Caco-2 (cell line): Measurements from ENCODE around the gene ITGA11. TPM values are rescaled to one million over a fixed set of nuclear protein-coding genes. Genes with fewer than 3 reads are reported as not detected.

Source experiments
- BruUV-seq: library from RNA; stranded (reverse); fragments of 400-500 nt; replicated peaks from 2 replicates; lab custom pipeline; 2021; lab: Mats Ljungman, UMichigan
- CTCF ChIA-PET: fragments of 300-600 bp; sonication (Branson Sonifier 250); formaldehyde crosslinking; loops from one replicate; lab custom pipeline; 2022; ENCODE audit warnings: antibody characterized with exemption; lab: Charles Lee
- POLR2A ChIA-PET: fragments of 300-600 bp; sonication (Branson Sonifier 250); formaldehyde crosslinking; loops from one replicate; lab custom pipeline; 2022; ENCODE audit warnings: antibody characterized with exemption; lab: Charles Lee
- DNase-seq, 2 experiments: peaks; one replicate each; pipeline versions ENCODE4 v3.0.0 to v3.0.0-alpha.2; 2020 to 2022
- H3K27me3 ChIP-seq: replicated peaks from 2 replicates; pipeline ENCODE4 v1.6.0; 2011; ENCODE audit warnings: low read length; ENCODE audit not compliant: control insufficient read depth, insufficient read depth
- H3K36me3 ChIP-seq: 2 replicates; pipeline ENCODE4 v1.5.1; 2011; ENCODE audit warnings: low read length; ENCODE audit not compliant: control insufficient read depth, insufficient read depth
- H3K4me1 ChIP-seq: fragments of 250-450 bp; sonication (Bioruptor Pico); 2 replicates; pipeline ENCODE4 v1.5.1; 2020; ENCODE audit warnings: mild to moderate bottlenecking
- H3K4me3 ChIP-seq: 2 replicates; pipeline ENCODE4 v1.5.1; 2011; ENCODE audit warnings: low read depth, mild to moderate bottlenecking, control low read depth, low read length
- H3K9me3 ChIP-seq: fragments of 250-450 bp; sonication (Bioruptor Pico); 2 replicates; pipeline ENCODE4 v1.5.1; 2020; ENCODE audit warnings: mild to moderate bottlenecking, moderate library complexity
- H3K27ac Mint-ChIP-seq: one replicate; pipeline ENCODE4 v1.8.0; 2022; ENCODE audit warnings: mixed read lengths; ENCODE audit not compliant: unreplicated experiment
- H3K27me3 Mint-ChIP-seq: one replicate; pipeline ENCODE4 v1.8.0; 2022; ENCODE audit warnings: mixed read lengths; ENCODE audit not compliant: insufficient read depth, unreplicated experiment
- H3K36me3 Mint-ChIP-seq: one replicate; pipeline ENCODE4 v1.8.0; 2022; ENCODE audit warnings: mild to moderate bottlenecking, mixed read lengths; ENCODE audit not compliant: insufficient read depth, unreplicated experiment
- H3K4me1 Mint-ChIP-seq: one replicate; pipeline ENCODE4 v1.8.0; 2022; ENCODE audit warnings: low read depth, mixed read lengths; ENCODE audit not compliant: unreplicated experiment
- H3K4me3 Mint-ChIP-seq: one replicate; pipeline ENCODE4 v1.8.0; 2022; ENCODE audit warnings: mild to moderate bottlenecking, moderate library complexity, mixed read lengths; ENCODE audit not compliant: unreplicated experiment
- H3K9me3 Mint-ChIP-seq: one replicate; pipeline ENCODE4 v1.8.0; 2022; ENCODE audit warnings: mixed read lengths; ENCODE audit not compliant: unreplicated experiment
- intact Hi-C: fragments of 100-400 bp; cut with micrococcal nuclease; formaldehyde crosslinking; loops from one replicate; pipeline ENCODE4 v1.10.0; 2022; ENCODE audit not compliant: unreplicated experiment
- total RNA-seq: library from RNA; stranded (reverse); gene quantifications from 2 replicates; pipeline ENCODE4 v1.2.3, GENCODE V29; 2022
- TF ChIP-seq, protein P1 (sequence below), 2 experiments: fragments of 200-600 bp in 1 of 2; IDR thresholded peaks; 1 replicate in 1 of 2; 2 replicates in 1 of 2; pipeline versions ENCODE4 v1.5.1 to v1.8.0; 2011 to 2022; ENCODE audit warnings: antibody characterized with exemption in 1 of 2, control low read depth in 1 of 2, inconsistent platforms in 1 of 2, low read depth in 1 of 2, low read length in 1 of 2, mild to moderate bottlenecking in 1 of 2, moderate library complexity in 1 of 2; ENCODE audit not compliant: insufficient read depth in 1 of 2, severe bottlenecking in 1 of 2, unreplicated experiment in 1 of 2

The ITGA11 gene
- total RNA-seq, 1 experiment from 2014 or later = 0.18 TPM

- Histone ChIP-seq H3K4me3 (peak overlapping the region; percentile 61), H3K27me3 (no peaks in the 10 kb centered on the region), H3K9me3 (no peaks in the 10 kb centered on the region), H3K4me1 (peaks cover 53% of the 10 kb centered on the region), H3K36me3 (no peaks in the 10 kb centered on the region; the same call in 1 of the 2 replicates)
- POLR2A ChIA-PET = interaction anchor here (1.5 kb wide), 1 partner anchor 24 kb away, joined by 3 read pairs; no protein-coding TSS in a partner anchor
- no peaks in the 10 kb centered on the region for H3K36me3 Mint-ChIP-seq
- CTCF ChIA-PET = interaction anchor here (1.8 to 2.0 kb wide), 2 partner anchors 24 to 30 kb away, joined by 11 to 21 read pairs; no protein-coding TSS in a partner anchor
- intact Hi-C loops = loop anchor here (1.0 kb wide), 1 partner anchor 23 kb away; no protein-coding TSS in a partner anchor
- no peak for DNase-seq
- no peaks in the 10 kb centered on the region for H3K9me3 Mint-ChIP-seq
- H3K27me3 Mint-ChIP-seq = no peaks in the 10 kb centered on the region
- TSS peak; percentile 73 for BruUV-seq
- TF ChIP-seq, protein P1, sequence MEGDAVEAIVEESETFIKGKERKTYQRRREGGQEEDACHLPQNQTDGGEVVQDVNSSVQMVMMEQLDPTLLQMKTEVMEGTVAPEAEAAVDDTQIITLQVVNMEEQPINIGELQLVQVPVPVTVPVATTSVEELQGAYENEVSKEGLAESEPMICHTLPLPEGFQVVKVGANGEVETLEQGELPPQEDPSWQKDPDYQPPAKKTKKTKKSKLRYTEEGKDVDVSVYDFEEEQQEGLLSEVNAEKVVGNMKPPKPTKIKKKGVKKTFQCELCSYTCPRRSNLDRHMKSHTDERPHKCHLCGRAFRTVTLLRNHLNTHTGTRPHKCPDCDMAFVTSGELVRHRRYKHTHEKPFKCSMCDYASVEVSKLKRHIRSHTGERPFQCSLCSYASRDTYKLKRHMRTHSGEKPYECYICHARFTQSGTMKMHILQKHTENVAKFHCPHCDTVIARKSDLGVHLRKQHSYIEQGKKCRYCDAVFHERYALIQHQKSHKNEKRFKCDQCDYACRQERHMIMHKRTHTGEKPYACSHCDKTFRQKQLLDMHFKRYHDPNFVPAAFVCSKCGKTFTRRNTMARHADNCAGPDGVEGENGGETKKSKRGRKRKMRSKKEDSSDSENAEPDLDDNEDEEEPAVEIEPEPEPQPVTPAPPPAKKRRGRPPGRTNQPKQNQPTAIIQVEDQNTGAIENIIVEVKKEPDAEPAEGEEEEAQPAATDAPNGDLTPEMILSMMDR (IDR thresholded peaks at IDR 0.05; ENCODE audit: insufficient read depth in 1 of 2, low read depth in 1 of 2, low read length in 1 of 2, severe bottlenecking in 1 of 2, unreplicated experiment in 1 of 2) = no peak
- H3K4me1 Mint-ChIP-seq = peaks cover 45% of the 10 kb centered on the region
- peak overlapping the region; percentile 95 for H3K4me3 Mint-ChIP-seq
- peak overlapping the region; percentile 93 for H3K27ac Mint-ChIP-seq
Observed at GRCh38 chr15:68276668-68277067, 155.3 kb downstream of the ITGA11 start.

- intact Hi-C loops = no loop called here
- BruUV-seq = no TSS peak
Observed at GRCh38 chr15:68275165-68275746, 156.7 kb downstream of the ITGA11 start.

DNA sequence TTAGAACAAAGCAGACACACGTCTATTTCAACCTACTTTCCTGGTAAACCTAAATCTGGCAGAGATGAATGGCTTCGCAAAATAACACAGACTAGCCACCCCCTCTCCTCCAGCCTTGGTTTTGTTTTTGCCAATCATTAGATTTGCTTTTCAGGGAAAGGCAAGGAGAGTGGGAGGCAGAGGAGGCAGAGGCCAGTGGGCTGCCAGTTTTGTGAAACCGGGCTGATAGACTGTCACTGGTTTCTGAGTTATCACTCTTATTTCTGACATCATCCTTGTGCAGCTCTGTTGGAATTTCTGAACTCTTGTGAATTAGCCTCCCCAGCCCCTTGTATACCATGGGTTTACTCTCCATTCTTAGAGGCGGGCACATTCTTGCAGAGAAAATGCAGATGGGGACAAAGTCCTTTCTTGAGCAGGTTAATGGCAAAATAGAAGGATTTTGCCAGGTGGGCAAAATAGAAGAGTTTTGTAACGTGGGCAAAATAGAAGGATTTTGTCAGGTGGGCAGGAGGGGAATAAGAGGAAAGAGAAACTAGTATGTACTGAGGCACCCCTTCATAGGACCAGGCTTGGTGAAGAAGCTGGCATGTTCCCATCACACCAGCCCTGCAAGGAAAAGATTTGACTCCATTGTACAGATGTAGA lies 157.6 kb downstream of the ITGA11 start:
- Mint-ChIP-seq H3K4me1 (peaks cover 31% of the 10 kb centered on the region), H3K27ac (no peak overlapping the region), H3K27me3 (no peaks in the 10 kb centered on the region), H3K9me3 (no peaks in the 10 kb centered on the region), H3K36me3 (no peaks in the 10 kb centered on the region), H3K4me3 (no peak overlapping the region)
- POLR2A ChIA-PET = no interaction called here
- CTCF ChIA-PET = interaction anchor here (1.1 to 2.0 kb wide), 3 partner anchors 21 to 41 kb away, joined by 3 to 7 read pairs (median 5); no protein-coding TSS in a partner anchor
- H3K36me3 ChIP-seq = no peaks in the 10 kb centered on the region
- no peaks in the 10 kb centered on the region for H3K9me3 ChIP-seq
- no peaks in the 10 kb centered on the region for H3K27me3 ChIP-seq
- DNase-seq = peak in 1 of 2 experiments; percentile 38
- no peak overlapping the region for H3K4me3 ChIP-seq
- BruUV-seq = no TSS peak
- intact Hi-C loops = no loop called here
- peaks cover 34% of the 10 kb centered on the region for H3K4me1 ChIP-seq
- TF ChIP-seq, protein P1 (IDR thresholded peaks at IDR 0.05; ENCODE audit: insufficient read depth in 1 of 2, low read depth in 1 of 2, low read length in 1 of 2, severe bottlenecking in 1 of 2, unreplicated experiment in 1 of 2) = no peak

More at GRCh38 chr15:68275165-68275746, 156.7 kb downstream of the ITGA11 start:
- ChIA-PET CTCF (interaction anchor here (1.1 to 2.0 kb wide), 3 partner anchors 22 to 40 kb away, joined by 3 to 7 read pairs (median 5); no protein-coding TSS in a partner anchor), POLR2A (no interaction called here)
- Mint-ChIP-seq H3K4me1 (peaks cover 38% of the 10 kb centered on the region), H3K27me3 (no peaks in the 10 kb centered on the region), H3K27ac (no peak overlapping the region), H3K36me3 (no peaks in the 10 kb centered on the region), H3K4me3 (peak overlapping the region; percentile 95), H3K9me3 (no peaks in the 10 kb centered on the region)
- no peak for DNase-seq
- Histone ChIP-seq H3K9me3 (no peaks in the 10 kb centered on the region), H3K27me3 (no peaks in the 10 kb centered on the region), H3K4me1 (peaks cover 43% of the 10 kb centered on the region), H3K36me3 (no peaks in the 10 kb centered on the region; the same call in 1 of the 2 replicates), H3K4me3 (no peak overlapping the region)
- TF ChIP-seq, protein P1 (IDR thresholded peaks at IDR 0.05; ENCODE audit: insufficient read depth in 1 of 2, low read depth in 1 of 2, low read length in 1 of 2, severe bottlenecking in 1 of 2, unreplicated experiment in 1 of 2) = no peak
